ENCODE data around the gene GNAI1.
A peak's percentile ranks its signal among the peaks of the same experiment; 100 is the strongest.
"Not testable (repeated sequence)": the region's sequence is repeated elsewhere in the genome, so short reads cannot be mapped to it uniquely, and the experiment has no call there.

The GNAI1 gene

GRCh38 chr7:80132594-80132993 is 2.0 kb upstream of the GNAI1 start:
- DNase-seq (ENCODE audit: low read depth in 2 of 2), result no peak

GRCh38 chr7:80133361-80134114 is 1.1 kb upstream of the GNAI1 start:
- DNase-seq (ENCODE audit: low read depth in 2 of 2), result no peak

GRCh38 chr7:80134115-80134535 is 506 bp upstream of the GNAI1 start:
- no peak for DNase-seq (ENCODE audit: low read depth in 2 of 2)

GRCh38 chr7:80135309-80136104 is 876 bp downstream of the GNAI1 start:
- peak in 1 of 2 donors; percentile 8 for DNase-seq (ENCODE audit: low read depth in 2 of 2)

- no peak for DNase-seq (ENCODE audit: low read depth in 2 of 2)
Observed at GRCh38 chr7:80136261-80137055, 1.8 kb downstream of the GNAI1 start.

GRCh38 chr7:80137410-80137809 is 2.8 kb downstream of the GNAI1 start:
- no peak for DNase-seq (ENCODE audit: low read depth in 2 of 2)

GRCh38 chr7:80139236-80139635 is 4.6 kb downstream of the GNAI1 start:
- DNase-seq (ENCODE audit: low read depth in 2 of 2), result no peak

- DNase-seq (ENCODE audit: low read depth in 2 of 2), result no peak
Observed at GRCh38 chr7:80140388-80140787, 5.8 kb downstream of the GNAI1 start.

GRCh38 chr7:80141376-80141775 is 6.7 kb downstream of the GNAI1 start:
- DNase-seq (ENCODE audit: low read depth in 2 of 2), result no peak

- DNase-seq (ENCODE audit: low read depth in 2 of 2), result no peak
Observed at GRCh38 chr7:80142853-80143580, 8.4 kb downstream of the GNAI1 start.

- DNase-seq (ENCODE audit: low read depth in 2 of 2), result no peak
Observed at GRCh38 chr7:80145780-80146422, 11.3 kb downstream of the GNAI1 start.

GRCh38 chr7:80146545-80147182 is 12.0 kb downstream of the GNAI1 start:
- no peak for DNase-seq (ENCODE audit: low read depth in 2 of 2)

GRCh38 chr7:80147543-80148391 is 13.1 kb downstream of the GNAI1 start:
- no peak for DNase-seq (ENCODE audit: low read depth in 2 of 2)

- DNase-seq (ENCODE audit: low read depth in 2 of 2), result no peak
Observed at GRCh38 chr7:80150611-80151273, 16.1 kb downstream of the GNAI1 start.

GRCh38 chr7:80151274-80151665 is 16.6 kb downstream of the GNAI1 start:
- DNase-seq (ENCODE audit: low read depth in 2 of 2), result no peak

- no peak for DNase-seq (ENCODE audit: low read depth in 2 of 2)
Observed at GRCh38 chr7:80153446-80153845, 18.8 kb downstream of the GNAI1 start.

GRCh38 chr7:80154656-80155333 is 20.2 kb downstream of the GNAI1 start:
- DNase-seq (ENCODE audit: low read depth in 2 of 2), result no peak

- DNase-seq (ENCODE audit: low read depth in 2 of 2), result no peak
Observed at GRCh38 chr7:80155374-80155773, 20.7 kb downstream of the GNAI1 start.

GRCh38 chr7:80157770-80158169 is 23.1 kb downstream of the GNAI1 start:
- not testable (repeated sequence) for DNase-seq (ENCODE audit: low read depth in 2 of 2)
